Activated CD8-positive, alpha-beta T cell treated with anti-CD3 and anti-CD28 coated beads, Interleukin-2, amount 10 ng/mL, durations not matched to agents 7 days and 5 days (primary cell): ENCODE results near the gene NFRKB. TPM values are rescaled to one million over a fixed set of nuclear protein-coding genes. Genes with fewer than 3 reads are reported as not detected.
"Not testable (repeated sequence)": the region's sequence is repeated elsewhere in the genome, so short reads cannot be mapped to it uniquely, and the experiment has no call there.

Experiments
- ATAC-seq: fragments of 150-1000 bp; cut with Tn5 transposase; one replicate; pipeline ENCODE4 v1.10.0; 2021; ENCODE audit warnings: moderate library complexity
- CTCF ChIA-PET: fragments of 350-600 bp; sonication (Branson Sonifier 250); formaldehyde crosslinking; loops from one replicate; lab custom pipeline; 2021; ENCODE audit warnings: antibody characterized with exemption; lab: Charles Lee
- POLR2A ChIA-PET: fragments of 350-600 bp; sonication (Branson Sonifier 250); formaldehyde crosslinking; loops from one replicate; lab custom pipeline; 2021; ENCODE audit warnings: antibody characterized with exemption; lab: Charles Lee
- DNase-seq: peaks from one replicate; pipeline ENCODE4 v3.0.0-alpha.2; 2020
- H3K27ac Mint-ChIP-seq: one replicate; pipeline ENCODE4 v1.8.0; 2021; ENCODE audit warnings: mild to moderate bottlenecking, mixed read lengths
- H3K27me3 Mint-ChIP-seq: one replicate; pipeline ENCODE4 v1.8.0; 2021; ENCODE audit warnings: low read depth, mixed read lengths
- H3K36me3 Mint-ChIP-seq: one replicate; pipeline ENCODE4 v1.8.0; 2021; ENCODE audit warnings: low read depth, mixed read lengths
- H3K4me1 Mint-ChIP-seq: one replicate; pipeline ENCODE4 v1.8.0; 2021; ENCODE audit warnings: low read depth, mixed read lengths
- H3K4me3 Mint-ChIP-seq: one replicate; pipeline ENCODE4 v1.8.0; 2021; ENCODE audit warnings: mild to moderate bottlenecking, mixed read lengths
- H3K9me3 Mint-ChIP-seq: one replicate; pipeline ENCODE4 v1.8.0; 2022; ENCODE audit warnings: mixed read lengths; ENCODE audit not compliant: insufficient read depth
- total RNA-seq, 2 experiments: library from RNA; stranded (reverse); gene quantifications; one replicate each; pipeline ENCODE4 v1.2.3, GENCODE V29; 2021

Gene NFRKB
- total RNA-seq, 2 experiments from 2014 or later = 32.5 to 35.5 TPM

- Mint-ChIP-seq H3K27me3 (no peaks in the 10 kb centered on the region), H3K9me3 (no peaks in the 10 kb centered on the region), H3K27ac (peak overlapping the region; percentile 90), H3K4me3 (peak overlapping the region; percentile 39), H3K4me1 (peaks cover 35% of the 10 kb centered on the region), H3K36me3 (peaks cover 74% of the 10 kb centered on the region)
- ChIA-PET POLR2A (interaction anchor here (0.7 kb wide), 1 partner anchor 10 kb away, joined by 4 read pairs; no protein-coding TSS in a partner anchor), CTCF (interaction anchor here (0.7 to 2.4 kb wide), 6 partner anchors 9 to 286 kb away, joined by 3 to 14 read pairs (median 3); no protein-coding TSS in a partner anchor)
- ATAC-seq (peak; percentile 96), DNase-seq (peak; percentile 63)
Observed at GRCh38 chr11:129888451-129888850, 6.9 kb downstream of the NFRKB start.

- no peak for DNase-seq
- no peak for ATAC-seq
- H3K27me3 Mint-ChIP-seq = no peaks in the 10 kb centered on the region
- ChIA-PET POLR2A (no interaction called here), CTCF (interaction anchor here (1.7 kb wide), 1 partner anchor 247 kb away, joined by 4 read pairs; no protein-coding TSS in a partner anchor)
- H3K4me3 Mint-ChIP-seq = no peak overlapping the region
- no peak overlapping the region for H3K27ac Mint-ChIP-seq
- peaks cover 79% of the 10 kb centered on the region for H3K36me3 Mint-ChIP-seq
- no peaks in the 10 kb centered on the region for H3K9me3 Mint-ChIP-seq
- H3K4me1 Mint-ChIP-seq = peaks cover 26% of the 10 kb centered on the region
Observed at GRCh38 chr11:129885381-129885780, 10.0 kb downstream of the NFRKB start.

- no peak overlapping the region for H3K27ac Mint-ChIP-seq
- POLR2A ChIA-PET = no interaction called here
- no peaks in the 10 kb centered on the region for H3K9me3 Mint-ChIP-seq
Observed at GRCh38 chr11:129884581-129884980, 10.8 kb downstream of the NFRKB start.

GRCh38 chr11:129881570-129882170 is 13.7 kb downstream of the NFRKB start:
- POLR2A ChIA-PET = no interaction called here
- Mint-ChIP-seq H3K9me3 (no peaks in the 10 kb centered on the region), H3K27ac (no peak overlapping the region), H3K27me3 (no peaks in the 10 kb centered on the region), H3K36me3 (peaks cover 70% of the 10 kb centered on the region), H3K4me3 (no peak overlapping the region), H3K4me1 (no peaks in the 10 kb centered on the region)
- CTCF ChIA-PET = interaction anchor here (0.7 to 4.0 kb wide), 16 partner anchors 9 to 454 kb away, joined by 3 to 36 read pairs (median 3); partner anchors contain the start of gene NFRKB
- ATAC-seq (peak; percentile 69), DNase-seq (peak; percentile 60)

More at GRCh38 chr11:129884581-129884980, 10.8 kb downstream of the NFRKB start:
- Mint-ChIP-seq H3K36me3 (peaks cover 77% of the 10 kb centered on the region), H3K4me1 (peaks cover 22% of the 10 kb centered on the region), H3K27me3 (no peaks in the 10 kb centered on the region), H3K4me3 (no peak overlapping the region)
- ATAC-seq (no peak), DNase-seq (no peak)
- CTCF ChIA-PET = interaction anchor here (4.0 kb wide), 1 partner anchor 248 kb away, joined by 36 read pairs; no protein-coding TSS in a partner anchor

- H3K4me3 Mint-ChIP-seq = no peak overlapping the region
- ChIA-PET CTCF (interaction anchor here (1.6 kb wide), 1 partner anchor 256 kb away, joined by 3 read pairs; no protein-coding TSS in a partner anchor), POLR2A (no interaction called here)
- H3K9me3 Mint-ChIP-seq = no peaks in the 10 kb centered on the region
- no peak overlapping the region for H3K27ac Mint-ChIP-seq
- ATAC-seq (no peak), DNase-seq (no peak)
- H3K36me3 Mint-ChIP-seq = peaks cover 68% of the 10 kb centered on the region
- H3K27me3 Mint-ChIP-seq = no peaks in the 10 kb centered on the region
- no peaks in the 10 kb centered on the region for H3K4me1 Mint-ChIP-seq
Observed at GRCh38 chr11:129880311-129880710, 15.1 kb downstream of the NFRKB start.

- Mint-ChIP-seq H3K4me1 (peaks cover under 1% of the 10 kb centered on the region), H3K27ac (no peak overlapping the region), H3K27me3 (no peaks in the 10 kb centered on the region), H3K36me3 (peaks cover 70% of the 10 kb centered on the region), H3K9me3 (no peaks in the 10 kb centered on the region), H3K4me3 (no peak overlapping the region)
- ChIA-PET POLR2A (no interaction called here), CTCF (interaction anchor here (1.8 kb wide), 1 partner anchor 10 kb away, joined by 5 read pairs; no protein-coding TSS in a partner anchor)
- ATAC-seq (no peak), DNase-seq (no peak)
Observed at GRCh38 chr11:129871914-129872313, 23.5 kb downstream of the NFRKB start.

GRCh38 chr11:129868626-129869025 is 26.8 kb downstream of the NFRKB start:
- H3K4me3 Mint-ChIP-seq, H3K27ac Mint-ChIP-seq, DNase-seq, H3K9me3 Mint-ChIP-seq, POLR2A ChIA-PET, H3K27me3 Mint-ChIP-seq, CTCF ChIA-PET, ATAC-seq: not testable (repeated sequence)
- peaks cover 73% of the 10 kb centered on the region for H3K36me3 Mint-ChIP-seq
- peaks cover 12% of the 10 kb centered on the region for H3K4me1 Mint-ChIP-seq

- no peak for DNase-seq
- peaks cover 75% of the 10 kb centered on the region for H3K36me3 Mint-ChIP-seq
- POLR2A ChIA-PET = interaction anchor here (1.5 kb wide), 1 partner anchor 13 kb away, joined by 4 read pairs; no protein-coding TSS in a partner anchor
- peaks cover 22% of the 10 kb centered on the region for H3K4me1 Mint-ChIP-seq
- H3K4me3 Mint-ChIP-seq = no peak overlapping the region
- peak overlapping the region; percentile 8 for H3K27ac Mint-ChIP-seq
- CTCF ChIA-PET = no interaction called here
- no peaks in the 10 kb centered on the region for H3K9me3 Mint-ChIP-seq
- no peak for ATAC-seq
- no peaks in the 10 kb centered on the region for H3K27me3 Mint-ChIP-seq
Observed at GRCh38 chr11:129866311-129866710, 29.1 kb downstream of the NFRKB start.

GRCh38 chr11:129865701-129866100 is 29.7 kb downstream of the NFRKB start:
- DNase-seq (no peak), ATAC-seq (peak; percentile 63)
- Mint-ChIP-seq H3K27ac (peak overlapping the region; percentile 8), H3K36me3 (peaks cover 74% of the 10 kb centered on the region), H3K4me1 (peaks cover 29% of the 10 kb centered on the region), H3K27me3 (no peaks in the 10 kb centered on the region), H3K4me3 (no peak overlapping the region), H3K9me3 (no peaks in the 10 kb centered on the region)
- ChIA-PET POLR2A (interaction anchor here (1.5 kb wide), 1 partner anchor 12 kb away, joined by 4 read pairs; no protein-coding TSS in a partner anchor), CTCF (interaction anchor here (0.6 kb wide), 1 partner anchor 32 kb away, joined by 3 read pairs; no protein-coding TSS in a partner anchor)

- no peak for DNase-seq
- no peak overlapping the region for H3K4me3 Mint-ChIP-seq
- ChIA-PET CTCF (no interaction called here), POLR2A (no interaction called here)
- no peaks in the 10 kb centered on the region for H3K9me3 Mint-ChIP-seq
- H3K27ac Mint-ChIP-seq = no peak overlapping the region
- peaks cover 70% of the 10 kb centered on the region for H3K36me3 Mint-ChIP-seq
- no peaks in the 10 kb centered on the region for H3K27me3 Mint-ChIP-seq
- peaks cover 32% of the 10 kb centered on the region for H3K4me1 Mint-ChIP-seq
- no peak for ATAC-seq
Observed at GRCh38 chr11:129864811-129865210, 30.6 kb downstream of the NFRKB start.

GRCh38 chr11:129861702-129862522 is 33.5 kb downstream of the NFRKB start:
- Mint-ChIP-seq H3K36me3 (peaks cover 62% of the 10 kb centered on the region), H3K27me3 (no peaks in the 10 kb centered on the region), H3K4me3 (no peak overlapping the region), H3K27ac (peak overlapping the region; percentile 73), H3K4me1 (peaks cover 41% of the 10 kb centered on the region), H3K9me3 (no peaks in the 10 kb centered on the region)
- POLR2A ChIA-PET = interaction anchor here (0.6 to 0.7 kb wide), 2 partner anchors 16 to 26 kb away, joined by 3 read pairs; no protein-coding TSS in a partner anchor
- CTCF ChIA-PET = interaction anchor here (0.6 to 0.8 kb wide), 2 partner anchors 9 to 20 kb away, joined by 3 to 4 read pairs; no protein-coding TSS in a partner anchor
- no peak for DNase-seq
- ATAC-seq = no peak
